ENCODE data around the gene LPAR6.
"Not testable (repeated sequence)": the region's sequence is repeated elsewhere in the genome, so short reads cannot be mapped to it uniquely, and the experiment has no call there.

The LPAR6 gene, protein sequence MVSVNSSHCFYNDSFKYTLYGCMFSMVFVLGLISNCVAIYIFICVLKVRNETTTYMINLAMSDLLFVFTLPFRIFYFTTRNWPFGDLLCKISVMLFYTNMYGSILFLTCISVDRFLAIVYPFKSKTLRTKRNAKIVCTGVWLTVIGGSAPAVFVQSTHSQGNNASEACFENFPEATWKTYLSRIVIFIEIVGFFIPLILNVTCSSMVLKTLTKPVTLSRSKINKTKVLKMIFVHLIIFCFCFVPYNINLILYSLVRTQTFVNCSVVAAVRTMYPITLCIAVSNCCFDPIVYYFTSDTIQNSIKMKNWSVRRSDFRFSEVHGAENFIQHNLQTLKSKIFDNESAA

GRCh38 chr13:48412881-48413351, at the start of gene LPAR6:
LPAR6 (minus strand) TSS chr13:48413113; CDS start chr13:48412423, 690 bp downstream.
- peak; percentile 63 for DNase-seq

- no peak for DNase-seq
Observed at GRCh38 chr13:48457578-48458242, 44.8 kb upstream of the LPAR6 start.

- no peak for DNase-seq
Observed at GRCh38 chr13:48456546-48456945, 43.6 kb upstream of the LPAR6 start.

- DNase-seq = not testable (repeated sequence)
Observed at GRCh38 chr13:48451196-48451595, 38.3 kb upstream of the LPAR6 start.

DNA sequence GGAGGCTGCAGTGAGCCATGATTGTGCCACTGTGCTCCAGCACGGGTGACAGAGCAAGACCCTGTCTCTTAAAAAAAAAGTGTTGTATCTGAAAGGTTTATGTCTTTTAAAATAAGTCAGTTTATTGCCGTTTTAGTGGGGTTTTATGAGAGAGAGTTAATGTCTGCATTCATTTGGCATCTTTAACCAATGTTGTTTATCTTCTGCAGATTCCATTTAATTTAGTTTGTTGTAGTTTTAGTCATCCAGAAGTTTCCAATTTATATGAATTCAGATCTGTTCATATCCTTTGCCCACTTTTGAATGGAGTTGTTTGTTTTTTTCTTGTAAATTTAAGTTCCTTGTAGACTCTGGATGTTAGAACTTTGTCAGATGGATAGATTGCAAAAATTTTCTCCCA, 36.7 kb upstream of the LPAR6 start:
- DNase-seq = no peak

DNA sequence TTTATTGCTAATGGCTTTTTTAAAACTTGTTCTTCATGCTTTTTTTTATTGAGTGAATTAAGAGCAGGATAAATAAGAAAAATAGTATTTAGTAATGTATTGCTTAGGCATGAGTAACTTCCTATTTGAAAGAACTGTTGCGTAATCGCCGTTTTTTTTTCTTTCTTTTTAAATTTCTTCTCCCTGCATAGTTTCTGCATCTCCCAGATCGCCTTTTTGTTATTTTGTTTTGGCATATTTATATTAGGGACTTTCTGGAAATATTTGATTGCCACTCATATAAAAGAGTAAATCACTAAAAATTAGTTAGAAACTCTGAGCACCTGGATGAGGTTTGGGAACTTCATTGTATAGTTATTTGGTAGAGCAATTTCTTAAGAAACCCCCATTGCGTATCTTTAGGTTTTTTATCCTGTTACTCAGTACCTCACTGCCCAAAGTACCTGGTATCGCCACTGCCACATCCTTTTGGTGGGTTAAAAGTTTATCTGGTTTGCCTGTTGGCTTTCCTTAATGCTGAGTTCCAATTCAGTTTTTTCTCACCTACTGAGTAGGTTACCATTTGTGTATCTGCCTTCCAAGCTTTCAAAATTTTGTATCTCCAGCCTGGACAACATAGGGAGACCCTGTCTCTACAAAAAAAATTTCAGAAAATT, 36.2 kb upstream of the LPAR6 start:
- DNase-seq = no peak

GRCh38 chr13:48448285-48448958, 35.5 kb upstream of the LPAR6 start:
- DNase-seq = no peak

DNA sequence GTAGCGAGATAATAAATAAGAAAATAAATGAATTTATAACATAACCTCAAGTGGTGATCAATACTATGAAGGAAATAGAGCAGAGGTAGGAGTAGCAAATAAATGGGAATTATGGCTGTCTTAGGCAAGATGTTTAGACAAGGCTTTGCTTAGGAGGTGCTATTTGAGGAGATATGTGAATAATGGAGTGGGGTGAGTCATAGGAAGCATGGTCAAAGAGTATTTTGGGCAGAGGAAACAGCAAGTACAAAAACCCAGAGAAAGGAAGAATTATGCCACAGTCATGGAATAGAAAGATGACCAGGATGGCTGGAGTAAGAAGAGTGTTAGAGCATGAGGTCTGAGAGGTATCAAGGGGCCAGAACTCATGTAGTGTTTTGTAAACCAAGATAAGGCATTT, 33.6 kb upstream of the LPAR6 start:
- DNase-seq = no peak

- no peak for DNase-seq
Observed at GRCh38 chr13:48443442-48444208, 30.7 kb upstream of the LPAR6 start.

- no peak for DNase-seq
Observed at GRCh38 chr13:48437371-48437770, 24.5 kb upstream of the LPAR6 start.

DNA sequence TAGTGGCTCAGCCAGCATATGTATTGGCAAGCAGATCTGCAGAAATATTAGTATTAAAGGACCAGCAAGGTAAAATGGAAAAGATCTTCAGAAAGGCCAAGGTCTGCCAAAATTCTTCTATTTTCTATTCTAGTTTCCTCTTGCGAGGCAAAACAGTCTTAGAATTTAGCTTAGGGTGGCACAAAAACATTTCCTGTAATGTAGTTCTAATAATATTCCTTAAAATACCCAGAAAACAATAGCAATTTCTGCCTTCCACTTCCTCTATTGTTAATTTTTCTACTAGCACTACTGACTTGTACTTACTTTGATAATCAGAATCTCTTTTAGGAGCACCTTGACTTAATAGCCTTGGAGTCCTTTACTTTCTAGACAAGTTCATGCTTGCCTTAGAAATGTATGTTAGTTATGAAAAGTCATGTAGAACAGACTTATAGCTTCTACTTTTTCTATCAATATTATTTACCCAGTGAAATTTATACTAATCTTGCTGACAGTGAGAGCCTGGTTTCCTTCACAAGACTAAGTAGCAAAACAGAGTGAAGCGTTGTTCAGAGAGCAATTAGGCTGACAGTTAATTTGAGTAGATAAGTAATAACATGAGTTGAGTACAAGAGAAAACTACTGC, 23.9 kb upstream of the LPAR6 start:
- DNase-seq = no peak

GRCh38 chr13:48434200-48434599, 21.3 kb upstream of the LPAR6 start:
- no peak for DNase-seq

DNA sequence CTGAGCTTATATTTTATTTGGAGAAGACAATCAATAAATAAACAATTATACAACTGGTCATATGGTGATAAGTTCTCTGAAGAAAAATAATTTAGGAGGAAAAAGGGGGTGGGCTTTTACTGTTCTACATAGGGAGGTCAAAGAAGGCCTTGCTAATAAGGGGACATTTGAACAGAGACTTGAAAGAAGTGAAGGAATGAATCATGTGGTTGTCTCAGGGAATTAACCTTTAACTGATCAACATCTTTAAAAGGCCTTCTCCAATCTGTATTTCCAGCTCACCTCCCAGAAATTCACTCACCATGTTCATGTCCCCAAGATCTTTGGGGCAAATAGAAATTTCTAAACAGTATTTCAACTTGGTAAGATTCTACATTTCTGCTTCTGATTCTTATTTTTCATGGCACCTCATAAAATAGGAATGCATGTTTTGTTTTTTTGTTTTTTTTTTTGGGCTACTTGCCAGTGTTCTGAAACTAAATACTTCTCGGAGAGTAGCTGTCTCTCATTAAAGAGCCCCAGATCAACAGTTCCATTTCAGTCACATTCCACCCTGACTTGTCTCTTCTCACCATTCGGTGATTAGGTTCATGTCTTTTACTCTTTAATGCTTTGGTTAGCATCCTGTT, 19.2 kb upstream of the LPAR6 start:
- no peak for DNase-seq

DNA sequence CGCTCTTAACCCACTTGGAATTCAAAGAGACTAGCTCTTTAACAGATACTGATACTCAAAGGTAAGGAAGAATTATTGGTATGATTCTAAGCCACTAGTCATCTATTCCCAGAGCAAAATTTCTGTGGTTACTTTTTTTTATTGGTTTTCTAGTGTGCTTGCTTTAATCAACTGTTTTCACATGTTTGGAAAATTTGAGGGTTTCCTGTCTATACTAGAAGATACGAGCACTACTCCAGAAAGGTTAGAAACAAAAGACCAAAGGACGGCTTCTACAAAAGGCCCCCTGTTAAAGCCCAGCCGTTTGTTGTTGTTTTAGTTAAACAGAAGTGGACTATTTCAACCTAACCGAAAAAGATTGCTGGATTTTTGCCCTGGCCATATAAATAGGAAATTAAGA, 18.5 kb upstream of the LPAR6 start:
- no peak for DNase-seq

DNA sequence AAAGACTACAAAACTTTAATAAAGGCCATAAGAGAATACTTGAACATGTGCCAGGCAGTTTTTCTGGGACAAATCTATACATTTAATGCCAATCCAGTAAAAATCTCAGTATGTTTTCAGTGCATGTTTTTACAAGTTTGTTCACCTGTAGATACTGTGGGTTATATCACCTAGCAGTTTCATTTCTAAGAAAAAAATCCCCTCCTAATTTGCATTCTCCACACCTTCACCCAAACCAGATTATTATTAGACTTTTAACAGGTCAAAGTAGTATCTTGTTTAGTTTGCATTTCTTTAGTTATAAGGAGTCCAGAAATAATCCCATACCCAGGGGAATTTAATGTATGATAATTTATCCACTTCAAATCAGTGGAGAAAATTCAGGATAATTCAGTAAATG, 17.0 kb upstream of the LPAR6 start:
- DNase-seq = no peak

- no peak for DNase-seq
Observed at GRCh38 chr13:48429036-48429435, 16.1 kb upstream of the LPAR6 start.

- DNase-seq = not testable (repeated sequence)
Observed at GRCh38 chr13:48426755-48427298, 13.9 kb upstream of the LPAR6 start.

DNA sequence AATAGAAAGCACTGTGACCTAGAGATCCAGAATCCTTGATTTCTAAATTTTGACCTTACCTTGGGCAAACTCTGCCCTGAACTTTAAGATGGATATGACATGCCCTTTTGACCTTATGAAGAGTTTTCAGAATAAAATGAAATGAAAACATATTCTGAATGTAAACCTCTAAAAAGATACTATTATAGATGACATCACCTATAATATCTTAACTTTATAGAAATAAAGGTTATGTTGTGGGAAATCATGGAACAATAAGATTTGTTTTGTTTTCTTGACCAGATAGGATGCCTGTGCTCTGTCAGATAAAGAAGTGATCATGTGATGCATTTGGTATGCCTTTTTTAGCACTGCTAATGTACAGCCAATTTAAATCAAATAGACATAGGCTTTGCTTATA, 13.1 kb upstream of the LPAR6 start:
- no peak for DNase-seq

DNA sequence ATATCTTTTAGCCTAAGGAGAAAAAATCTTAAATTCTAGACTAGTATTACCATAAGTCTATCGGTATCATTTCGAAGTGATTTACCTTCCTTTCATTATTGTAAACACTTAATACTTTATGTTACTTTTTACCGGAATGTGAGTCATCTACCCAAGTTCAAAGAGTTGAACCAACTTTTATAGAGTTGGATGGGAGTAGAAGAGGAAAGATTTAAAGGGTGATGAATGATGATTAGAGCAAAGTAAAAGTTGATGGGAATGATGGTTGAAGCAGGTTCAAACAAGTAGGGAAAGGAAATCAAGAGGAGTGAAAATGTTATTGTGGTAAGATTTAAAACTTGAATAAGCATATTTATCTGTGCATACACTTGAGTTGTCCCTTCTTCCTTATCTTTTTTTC, 11.3 kb upstream of the LPAR6 start:
- no peak for DNase-seq

GRCh38 chr13:48422003-48422402, 9.1 kb upstream of the LPAR6 start:
- not testable (repeated sequence) for DNase-seq

DNA sequence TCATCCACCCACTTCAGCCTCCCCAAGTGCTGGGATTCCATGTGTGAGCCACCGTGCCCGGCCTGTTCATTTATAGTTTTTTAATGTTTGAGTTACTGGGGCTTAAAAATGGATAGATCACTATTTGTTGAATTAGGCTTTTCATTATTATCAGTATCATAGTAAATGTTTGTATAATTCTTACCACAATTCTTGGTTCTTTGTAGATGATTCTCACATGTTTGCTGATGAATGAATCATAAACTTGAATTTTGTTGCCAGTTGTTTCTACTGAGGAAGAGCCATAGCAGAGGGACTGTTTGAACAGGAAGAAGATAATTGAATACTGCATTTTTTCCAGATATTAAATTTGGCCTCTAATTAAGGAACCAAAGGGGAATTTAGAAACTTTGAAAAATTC, 2.6 kb upstream of the LPAR6 start:
- DNase-seq = no peak

Measured in DMS153 (cell line).